HepG2 (cell line): Measurements from ENCODE around the gene MFGE8. TPM values are rescaled to one million over a fixed set of nuclear protein-coding genes. Genes with fewer than 3 reads are reported as not detected.

Experiments
- AGO1 ChIP-seq: fragments of 200-400 bp; formaldehyde crosslinking; IDR thresholded peaks from 2 replicates; pipeline ENCODE4 v1.6.1; 2017; ENCODE audit warnings: mild to moderate bottlenecking, low read depth, low read length, moderate library complexity; ENCODE audit not compliant: poor library complexity, severe bottlenecking
- ARHGAP35 ChIP-seq: sonication (generic); formaldehyde crosslinking; IDR thresholded peaks from 2 replicates; pipeline ENCODE4 v1.9.0; 2022; ENCODE audit warnings: mild to moderate bottlenecking, inconsistent platforms, moderate library complexity, missing genetic modification reagents, borderline replicate concordance
- BCL3 ChIP-seq: sonication (generic); formaldehyde crosslinking; IDR thresholded peaks from 2 replicates; pipeline ENCODE4 v1.5.1; 2020; ENCODE audit warnings: mild to moderate bottlenecking, missing genetic modification reagents, moderate library complexity
- HIVEP1 ChIP-seq: sonication (generic); formaldehyde crosslinking; IDR thresholded peaks from 2 replicates; pipeline ENCODE4 v1.4.0; 2020; ENCODE audit warnings: mild to moderate bottlenecking, missing genetic modification reagents
- HNRNPK ChIP-seq: fragments of 200-400 bp; formaldehyde crosslinking; IDR thresholded peaks from 2 replicates; pipeline ENCODE4 v1.6.1; 2018; ENCODE audit warnings: low read length, low read depth, moderate library complexity, mild to moderate bottlenecking; ENCODE audit not compliant: poor library complexity, severe bottlenecking
- JUNB ChIP-seq: sonication (generic); formaldehyde crosslinking; IDR thresholded peaks from 2 replicates; pipeline ENCODE4 v1.8.0; 2022; ENCODE audit warnings: missing genetic modification reagents, mild to moderate bottlenecking, borderline replicate concordance
- NFE2L1 ChIP-seq: sonication (generic); formaldehyde crosslinking; IDR thresholded peaks from 2 replicates; pipeline ENCODE4 v1.4.0; 2020; ENCODE audit warnings: missing genetic modification reagents, mild to moderate bottlenecking, borderline replicate concordance
- PRMT3 ChIP-seq: sonication (generic); formaldehyde crosslinking; IDR thresholded peaks from 2 replicates; pipeline ENCODE4 v1.8.1; 2022; ENCODE audit warnings: low read depth, mild to moderate bottlenecking, moderate library complexity, missing genetic modification reagents, borderline replicate concordance
- RFX1 ChIP-seq: fragments of 450-650 bp; IDR thresholded peaks from 2 replicates; pipeline ENCODE4 v1.6.1; 2017
- TBX2 ChIP-seq: sonication (generic); formaldehyde crosslinking; IDR thresholded peaks from 2 replicates; pipeline ENCODE4 v1.5.0; 2020; ENCODE audit warnings: missing genetic modification reagents, mild to moderate bottlenecking, borderline replicate concordance
- ZMYM3 ChIP-seq: sonication (generic); formaldehyde crosslinking; IDR thresholded peaks from 2 replicates; pipeline ENCODE4 v1.5.1; 2020; ENCODE audit warnings: mild to moderate bottlenecking, missing genetic modification reagents
- ZNF143 ChIP-seq: sonication (generic); formaldehyde crosslinking; IDR thresholded peaks from 2 replicates; pipeline ENCODE4 v1.4.0; 2020; ENCODE audit warnings: missing genetic modification reagents
- ZNF326 ChIP-seq: sonication (generic); formaldehyde crosslinking; IDR thresholded peaks from 2 replicates; pipeline ENCODE4 v1.4.0; 2020; ENCODE audit warnings: missing genetic modification reagents, borderline replicate concordance
- ZNF335 ChIP-seq: sonication (generic); formaldehyde crosslinking; IDR thresholded peaks from 2 replicates; pipeline ENCODE4 v1.4.0; 2020; ENCODE audit warnings: missing genetic modification reagents
- ZNF446 ChIP-seq: sonication (generic); formaldehyde crosslinking; IDR thresholded peaks from 2 replicates; pipeline ENCODE4 v1.5.0; 2020; ENCODE audit warnings: mild to moderate bottlenecking, missing genetic modification reagents
- ZNF460 ChIP-seq: sonication (generic); formaldehyde crosslinking; IDR thresholded peaks from 2 replicates; pipeline ENCODE4 v1.5.1; 2020; ENCODE audit warnings: missing genetic modification reagents, mild to moderate bottlenecking, borderline replicate concordance
- ZNF501 ChIP-seq: sonication (generic); formaldehyde crosslinking; IDR thresholded peaks from 2 replicates; pipeline ENCODE4 v1.5.1; 2020; ENCODE audit warnings: mild to moderate bottlenecking, moderate library complexity, missing genetic modification reagents
- ZNF616 ChIP-seq: sonication (generic); formaldehyde crosslinking; IDR thresholded peaks from 2 replicates; pipeline ENCODE4 v1.5.0; 2020; ENCODE audit warnings: low read depth, mild to moderate bottlenecking, missing genetic modification reagents
- polyA plus RNA-seq, 8 experiments: library from polyadenylated mRNA; depleted of rRNA in 3 of 8; stranded (reverse) in 7 of 8; unstranded in 1 of 8; fragments of >200 nt; fragmentation: Illumina TruSeq in 4 of 8; extraction: Trizol in 4 of 8; gene quantifications; 2 replicates each; pipeline versions ENCODE4 v1.2.1 to v1.2.3, GENCODE V29; 2011 to 2016; ENCODE audit warnings: low read depth in 4 of 8, missing spikeins in 1 of 8, mixed read lengths in 1 of 8; ENCODE audit not compliant: insufficient read depth in 1 of 8
- total RNA-seq, 5 experiments: library from RNA; depleted of rRNA; stranded (reverse); fragments of >200 nt; fragmentation: Illumina TruSeq; extraction: Trizol; gene quantifications; 2 replicates each; pipeline ENCODE4 v1.2.3, GENCODE V29; 2016; ENCODE audit warnings: low read depth in 1 of 5
- TF ChIP-seq, protein P1 (sequence below): sonication (generic); formaldehyde crosslinking; IDR thresholded peaks from 2 replicates; pipeline ENCODE4 v1.4.0; 2020; ENCODE audit warnings: missing genetic modification reagents
- TF ChIP-seq, protein P2 (sequence below): sonication (generic); formaldehyde crosslinking; IDR thresholded peaks from 2 replicates; pipeline ENCODE4 v1.5.0; 2020; ENCODE audit warnings: mild to moderate bottlenecking, missing genetic modification reagents, borderline replicate concordance

The MFGE8 gene
- total and polyA plus RNA-seq, 2 of the 13 experiments (the other 11 are each of a cell fraction or from before 2014, with no cell fraction given) = 3.4 to 22.1 TPM

DNA sequence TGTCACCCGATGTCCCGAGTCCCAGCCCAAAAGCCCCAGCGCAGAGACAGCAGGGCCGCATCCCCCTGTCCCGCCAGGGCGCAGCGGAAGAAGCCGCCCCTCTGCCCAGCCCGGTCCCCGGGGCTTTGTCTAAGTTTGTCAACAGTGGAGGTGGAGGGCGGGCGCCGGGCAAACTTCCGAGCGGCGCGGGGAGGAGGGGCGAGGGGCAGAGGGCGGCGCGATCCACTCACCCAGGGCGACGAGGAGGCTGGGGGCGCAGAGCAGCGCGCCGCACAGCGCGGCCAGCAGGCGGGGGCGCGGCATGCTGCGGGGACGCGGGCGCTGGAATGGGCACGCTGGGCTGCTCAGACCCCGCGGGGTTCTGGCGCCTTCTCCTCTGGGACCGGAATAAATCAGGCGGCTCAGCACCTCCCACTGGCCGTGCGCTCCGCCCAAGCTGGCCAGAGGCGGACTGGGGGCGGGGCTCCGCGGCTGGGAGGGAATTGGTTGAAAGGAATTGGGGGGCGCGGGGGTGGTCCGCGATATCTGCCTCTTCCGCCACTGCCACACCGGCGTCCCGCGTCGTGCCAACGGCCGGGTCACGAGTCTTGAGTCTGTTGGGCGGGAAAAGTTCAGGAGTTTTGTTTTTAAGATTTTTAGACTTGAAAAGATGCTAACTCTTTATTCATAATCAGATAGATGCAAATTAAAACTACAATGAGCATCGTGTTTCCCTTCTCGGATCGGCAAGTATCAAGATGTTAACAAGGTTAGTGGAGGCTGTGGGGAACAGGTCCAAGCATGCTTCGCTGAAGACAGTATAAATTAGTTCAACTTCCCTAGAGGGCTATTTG lies at the start of gene MFGE8 (continued):
- TF ChIP-seq, protein P1, sequence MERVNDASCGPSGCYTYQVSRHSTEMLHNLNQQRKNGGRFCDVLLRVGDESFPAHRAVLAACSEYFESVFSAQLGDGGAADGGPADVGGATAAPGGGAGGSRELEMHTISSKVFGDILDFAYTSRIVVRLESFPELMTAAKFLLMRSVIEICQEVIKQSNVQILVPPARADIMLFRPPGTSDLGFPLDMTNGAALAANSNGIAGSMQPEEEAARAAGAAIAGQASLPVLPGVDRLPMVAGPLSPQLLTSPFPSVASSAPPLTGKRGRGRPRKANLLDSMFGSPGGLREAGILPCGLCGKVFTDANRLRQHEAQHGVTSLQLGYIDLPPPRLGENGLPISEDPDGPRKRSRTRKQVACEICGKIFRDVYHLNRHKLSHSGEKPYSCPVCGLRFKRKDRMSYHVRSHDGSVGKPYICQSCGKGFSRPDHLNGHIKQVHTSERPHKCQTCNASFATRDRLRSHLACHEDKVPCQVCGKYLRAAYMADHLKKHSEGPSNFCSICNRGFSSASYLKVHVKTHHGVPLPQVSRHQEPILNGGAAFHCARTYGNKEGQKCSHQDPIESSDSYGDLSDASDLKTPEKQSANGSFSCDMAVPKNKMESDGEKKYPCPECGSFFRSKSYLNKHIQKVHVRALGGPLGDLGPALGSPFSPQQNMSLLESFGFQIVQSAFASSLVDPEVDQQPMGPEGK (CRISPR knock-in tag) = peak; percentile 70
- TF ChIP-seq NFE2L1 (CRISPR knock-in tag) (no peak), ARHGAP35 (CRISPR knock-in tag) (0 out of 2 replicates have a peak, but pooled peaks have one; percentile 16), ZNF501 (CRISPR knock-in tag) (no peak), ZNF335 (CRISPR knock-in tag) (no peak), JUNB (CRISPR knock-in tag) (no peak), RFX1 (no peak), HIVEP1 (CRISPR knock-in tag) (no peak), ZNF326 (CRISPR knock-in tag) (no peak), ZNF460 (CRISPR knock-in tag) (no peak), PRMT3 (CRISPR knock-in tag) (no peak), ZMYM3 (CRISPR knock-in tag) (no peak), AGO1 (no peak), HNRNPK (peak; percentile 58), BCL3 (CRISPR knock-in tag) (0 out of 2 replicates have a peak, but pooled peaks have one; percentile 28), TBX2 (CRISPR knock-in tag) (peak; percentile 49; the same call in 1 of the 2 replicates), ZNF616 (CRISPR knock-in tag) (no peak), ZNF446 (CRISPR knock-in tag) (no peak), ZNF143 (CRISPR knock-in tag) (no peak)
- TF ChIP-seq, protein P2, sequence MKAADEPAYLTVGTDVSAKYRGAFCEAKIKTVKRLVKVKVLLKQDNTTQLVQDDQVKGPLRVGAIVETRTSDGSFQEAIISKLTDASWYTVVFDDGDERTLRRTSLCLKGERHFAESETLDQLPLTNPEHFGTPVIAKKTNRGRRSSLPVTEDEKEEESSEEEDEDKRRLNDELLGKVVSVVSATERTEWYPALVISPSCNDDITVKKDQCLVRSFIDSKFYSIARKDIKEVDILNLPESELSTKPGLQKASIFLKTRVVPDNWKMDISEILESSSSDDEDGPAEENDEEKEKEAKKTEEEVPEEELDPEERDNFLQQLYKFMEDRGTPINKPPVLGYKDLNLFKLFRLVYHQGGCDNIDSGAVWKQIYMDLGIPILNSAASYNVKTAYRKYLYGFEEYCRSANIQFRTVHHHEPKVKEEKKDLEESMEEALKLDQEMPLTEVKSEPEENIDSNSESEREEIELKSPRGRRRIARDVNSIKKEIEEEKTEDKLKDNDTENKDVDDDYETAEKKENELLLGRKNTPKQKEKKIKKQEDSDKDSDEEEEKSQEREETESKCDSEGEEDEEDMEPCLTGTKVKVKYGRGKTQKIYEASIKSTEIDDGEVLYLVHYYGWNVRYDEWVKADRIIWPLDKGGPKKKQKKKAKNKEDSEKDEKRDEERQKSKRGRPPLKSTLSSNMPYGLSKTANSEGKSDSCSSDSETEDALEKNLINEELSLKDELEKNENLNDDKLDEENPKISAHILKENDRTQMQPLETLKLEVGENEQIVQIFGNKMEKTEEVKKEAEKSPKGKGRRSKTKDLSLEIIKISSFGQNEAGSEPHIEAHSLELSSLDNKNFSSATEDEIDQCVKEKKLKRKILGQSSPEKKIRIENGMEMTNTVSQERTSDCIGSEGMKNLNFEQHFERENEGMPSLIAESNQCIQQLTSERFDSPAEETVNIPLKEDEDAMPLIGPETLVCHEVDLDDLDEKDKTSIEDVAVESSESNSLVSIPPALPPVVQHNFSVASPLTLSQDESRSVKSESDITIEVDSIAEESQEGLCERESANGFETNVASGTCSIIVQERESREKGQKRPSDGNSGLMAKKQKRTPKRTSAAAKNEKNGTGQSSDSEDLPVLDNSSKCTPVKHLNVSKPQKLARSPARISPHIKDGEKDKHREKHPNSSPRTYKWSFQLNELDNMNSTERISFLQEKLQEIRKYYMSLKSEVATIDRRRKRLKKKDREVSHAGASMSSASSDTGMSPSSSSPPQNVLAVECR = peak; percentile 67
